HG02571 (cell line): ENCODE results near the gene NOS3.
A peak's percentile ranks its signal among the peaks of the same experiment; 100 is the strongest.

Source experiments
- ATAC-seq: cut with Tn5 transposase; IDR thresholded peaks from one replicate; pipeline ENCODE4 v1.9.1; 2021; ENCODE audit warnings: mild to moderate bottlenecking, moderate library complexity; ENCODE audit not compliant: unreplicated experiment

NOS3 gene

GRCh38 chr7:150963707-150964559, 26.9 kb upstream of the NOS3 start:
- no peak for ATAC-seq

GRCh38 chr7:150964593-150965111, 26.2 kb upstream of the NOS3 start:
- no peak for ATAC-seq

- no peak for ATAC-seq
These were observed 25.5 kb upstream of the NOS3 start for GRCh38 chr7:150965273-150965830.

- ATAC-seq: no peak
These were observed 24.8 kb upstream of the NOS3 start for GRCh38 chr7:150966002-150966401.

GRCh38 chr7:150967349-150967748, 23.5 kb upstream of the NOS3 start:
- ATAC-seq: no peak

GRCh38 chr7:150968056-150968733, 22.6 kb upstream of the NOS3 start:
- no peak for ATAC-seq

GRCh38 chr7:150968734-150969372, 22.0 kb upstream of the NOS3 start:
- no peak for ATAC-seq

- no peak for ATAC-seq
These were observed 21.3 kb upstream of the NOS3 start for GRCh38 chr7:150969475-150969874.

- ATAC-seq: no peak
These were observed 20.4 kb upstream of the NOS3 start for GRCh38 chr7:150970424-150970823.

GRCh38 chr7:150971242-150972022, 19.4 kb upstream of the NOS3 start:
- no peak for ATAC-seq

- no peak for ATAC-seq
These were observed 18.8 kb upstream of the NOS3 start for GRCh38 chr7:150972023-150972468.

GRCh38 chr7:150972741-150973140, 18.1 kb upstream of the NOS3 start:
- ATAC-seq: no peak

GRCh38 chr7:150973571-150974451, 17.0 kb upstream of the NOS3 start:
- ATAC-seq: no peak

- peak; percentile 45 for ATAC-seq
These were observed 16.1 kb upstream of the NOS3 start for GRCh38 chr7:150974468-150975391.

GRCh38 chr7:150975536-150976319, 15.1 kb upstream of the NOS3 start:
- no peak for ATAC-seq

- ATAC-seq: no peak
These were observed 14.1 kb upstream of the NOS3 start for GRCh38 chr7:150976529-150977381.
